ENCODE measurements around the gene UQCRHL. TPM values are rescaled to one million over a fixed set of nuclear protein-coding genes. Genes with fewer than 3 reads are reported as not detected.

Gene UQCRHL
- total and polyA plus RNA-seq, 12 donors: 0.24 to 6.0 (median 0.91) TPM

- Histone ChIP-seq H3K27me3 (no peaks in the 10 kb centered on the region), H3K9me3 (replicated peaks in 1 of 3) (no peaks in the 10 kb centered on the region), H3K27ac (no peak overlapping the region), H3K4me1 (replicated peaks in 1 of 2) (peaks cover 0 to 6% of the 10 kb centered on the region in 2 donors), H3K36me3 (replicated peaks in 1 of 2) (no peaks in the 10 kb centered on the region), H3K4me3 (no peak overlapping the region)
- DNase-seq: no peak
- intact Hi-C loops (cut with DNase I): no loop called here
- TF ChIP-seq CTCF (IDR thresholded peaks at IDR 0.05) (no peak), POLR2A (IDR thresholded peaks at IDR 0.05) (no peak)
- 88 to 96% (median 92%) methylated on average over 3 of the region's 3 CpGs for WGBS, 4 donors
Observed at GRCh38 chr1:15820478-15820877, 13.0 kb upstream of the UQCRHL start.

GRCh38 chr1:15816674-15817073, 9.2 kb upstream of the UQCRHL start:
- intact Hi-C loops (cut with DNase I): loop anchor here in 1 of 2 donors (5.0 kb wide), 1 partner anchor 176 kb away; no protein-coding TSS in a partner anchor
- H3K27ac ChIP-seq: no peak overlapping the region
- H3K36me3 ChIP-seq (replicated peaks in 1 of 2): no peaks in the 10 kb centered on the region
- H3K9me3 ChIP-seq (replicated peaks in 1 of 3): no peaks in the 10 kb centered on the region
- peaks cover 0 to 6% of the 10 kb centered on the region in 2 donors for H3K4me1 ChIP-seq (replicated peaks in 1 of 2)
- DNase-seq: no peak
- TF ChIP-seq CTCF (IDR thresholded peaks at IDR 0.05): no peak
- TF ChIP-seq POLR2A (IDR thresholded peaks at IDR 0.05): no peak
- no peaks in the 10 kb centered on the region for H3K27me3 ChIP-seq
- no peak overlapping the region for H3K4me3 ChIP-seq
- 76 to 94% (median 84%) methylated on average over 5 of the region's 5 CpGs for WGBS, 4 donors

- TF ChIP-seq CTCF (IDR thresholded peaks at IDR 0.05) (no peak), POLR2A (IDR thresholded peaks at IDR 0.05) (no peak)
- H3K4me1 ChIP-seq (replicated peaks in 1 of 2): no peaks in the 10 kb centered on the region
- no peak overlapping the region for H3K27ac ChIP-seq
- H3K36me3 ChIP-seq (replicated peaks in 1 of 2): no peaks in the 10 kb centered on the region
- no peaks in the 10 kb centered on the region for H3K9me3 ChIP-seq (replicated peaks in 1 of 3)
- H3K4me3 ChIP-seq: no peak overlapping the region
- DNase-seq: no peak
- H3K27me3 ChIP-seq: no peaks in the 10 kb centered on the region
- 38 to 62% (median 60%) methylated on average over 1 of the region's 1 CpG for WGBS, 4 donors
- intact Hi-C loops (cut with DNase I): loop anchor here in 1 of 2 donors (5.0 kb wide), 1 partner anchor 182 kb away; no protein-coding TSS in a partner anchor
Observed at GRCh38 chr1:15810073-15810472, 2.6 kb upstream of the UQCRHL start.

GRCh38 chr1:15808955-15809354, 1.5 kb upstream of the UQCRHL start:
- intact Hi-C loops (cut with DNase I): no loop called here
- Histone ChIP-seq H3K9me3 (replicated peaks in 1 of 3) (no peaks in the 10 kb centered on the region), H3K36me3 (replicated peaks in 1 of 2) (no peaks in the 10 kb centered on the region), H3K27me3 (no peaks in the 10 kb centered on the region), H3K4me1 (replicated peaks in 1 of 2) (no peaks in the 10 kb centered on the region), H3K4me3 (no peak overlapping the region), H3K27ac (no peak overlapping the region)
- 89 to 100% (median 100%) methylated on average over 1 of the region's 1 CpG for WGBS, 4 donors
- no peak for TF ChIP-seq POLR2A (IDR thresholded peaks at IDR 0.05)
- no peak for TF ChIP-seq CTCF (IDR thresholded peaks at IDR 0.05)
- no peak for DNase-seq
